Activated T-helper 17 cell treated with anti-CD3 and anti-CD28 coated beads, Interleukin-2, amount 50 U/mL, for 72 hours (primary cell): ENCODE measurements around the gene ADGRG2. TPM values are rescaled to one million over a fixed set of nuclear protein-coding genes. Genes with fewer than 3 reads are reported as not detected.
"Not testable (repeated sequence)": the region's sequence is repeated elsewhere in the genome, so short reads cannot be mapped to it uniquely, and the experiment has no call there.

Experiments
- ATAC-seq: fragments of 150-1000 bp; cut with Tn5 transposase; replicated peaks from 2 replicates; pipeline ENCODE4 v1.10.0; 2021; ENCODE audit warnings: mild to moderate bottlenecking, moderate library complexity
- H3K27ac Mint-ChIP-seq: one replicate; pipeline ENCODE4 v1.8.0; 2022; ENCODE audit warnings: mixed read lengths
- H3K27me3 Mint-ChIP-seq: one replicate; pipeline ENCODE4 v1.8.0; 2022; ENCODE audit warnings: mixed read lengths
- H3K36me3 Mint-ChIP-seq: one replicate; pipeline ENCODE4 v1.8.0; 2022; ENCODE audit warnings: low read depth, mild to moderate bottlenecking, mixed read lengths
- H3K4me1 Mint-ChIP-seq: one replicate; pipeline ENCODE4 v1.8.0; 2022; ENCODE audit warnings: mixed read lengths
- H3K4me3 Mint-ChIP-seq: one replicate; pipeline ENCODE4 v1.8.0; 2022; ENCODE audit warnings: mild to moderate bottlenecking, mixed read lengths
- H3K9me3 Mint-ChIP-seq: one replicate; pipeline ENCODE4 v1.8.0; 2022; ENCODE audit warnings: mixed read lengths
- total RNA-seq, 2 donors: library from RNA; stranded (reverse); gene quantifications; one replicate each; pipeline ENCODE4 v1.2.3, GENCODE V29; 2022

Gene ADGRG2
- total RNA-seq, 2 donors from 2014 or later = not detected

GRCh38 chrX:19003756-19004155 lies 118.5 kb downstream of the ADGRG2 start:
- no peaks in the 10 kb centered on the region for H3K36me3 Mint-ChIP-seq
- no peak overlapping the region for H3K4me3 Mint-ChIP-seq
- no peaks in the 10 kb centered on the region for H3K27me3 Mint-ChIP-seq
- H3K9me3 Mint-ChIP-seq = no peaks in the 10 kb centered on the region
- no peaks in the 10 kb centered on the region for H3K4me1 Mint-ChIP-seq
- no peak for ATAC-seq
- H3K27ac Mint-ChIP-seq = no peak overlapping the region

GRCh38 chrX:18998653-18999052 lies 123.6 kb downstream of the ADGRG2 start:
- Mint-ChIP-seq H3K27me3 (no peaks in the 10 kb centered on the region), H3K27ac (no peak overlapping the region), H3K4me3 (no peak overlapping the region), H3K36me3 (no peaks in the 10 kb centered on the region), H3K4me1 (no peaks in the 10 kb centered on the region), H3K9me3 (no peaks in the 10 kb centered on the region)
- ATAC-seq = no peak

- Mint-ChIP-seq H3K4me3 (no peak overlapping the region), H3K27me3 (no peaks in the 10 kb centered on the region), H3K4me1 (no peaks in the 10 kb centered on the region), H3K36me3 (no peaks in the 10 kb centered on the region), H3K27ac (no peak overlapping the region), H3K9me3 (no peaks in the 10 kb centered on the region)
- ATAC-seq = no peak
These were observed 124.4 kb downstream of the ADGRG2 start for GRCh38 chrX:18997916-18998315.

GRCh38 chrX:18996536-18996935 lies 125.7 kb downstream of the ADGRG2 start:
- Mint-ChIP-seq H3K9me3 (no peaks in the 10 kb centered on the region), H3K27me3 (no peaks in the 10 kb centered on the region), H3K4me3 (no peak overlapping the region), H3K27ac (no peak overlapping the region), H3K4me1 (no peaks in the 10 kb centered on the region), H3K36me3 (no peaks in the 10 kb centered on the region)
- no peak for ATAC-seq

GRCh38 chrX:18995221-18995620 lies 127.0 kb downstream of the ADGRG2 start:
- ATAC-seq = no peak
- Mint-ChIP-seq H3K36me3 (no peaks in the 10 kb centered on the region), H3K27ac (no peak overlapping the region), H3K4me1 (no peaks in the 10 kb centered on the region), H3K27me3 (no peaks in the 10 kb centered on the region), H3K9me3 (no peaks in the 10 kb centered on the region), H3K4me3 (no peak overlapping the region)

- H3K27me3 Mint-ChIP-seq = no peaks in the 10 kb centered on the region
- H3K27ac Mint-ChIP-seq = no peak overlapping the region
- H3K4me3 Mint-ChIP-seq = no peak overlapping the region
- H3K4me1 Mint-ChIP-seq = no peaks in the 10 kb centered on the region
- no peaks in the 10 kb centered on the region for H3K36me3 Mint-ChIP-seq
- no peaks in the 10 kb centered on the region for H3K9me3 Mint-ChIP-seq
- ATAC-seq = no peak
These were observed 127.6 kb downstream of the ADGRG2 start for GRCh38 chrX:18994713-18995112.

- ATAC-seq = no peak
- Mint-ChIP-seq H3K27me3 (no peaks in the 10 kb centered on the region), H3K36me3 (no peaks in the 10 kb centered on the region), H3K27ac (no peak overlapping the region), H3K4me1 (no peaks in the 10 kb centered on the region), H3K4me3 (no peak overlapping the region), H3K9me3 (no peaks in the 10 kb centered on the region)
These were observed 129.4 kb downstream of the ADGRG2 start for GRCh38 chrX:18992829-18993228.

- peak overlapping the region; percentile 85 for H3K4me3 Mint-ChIP-seq
- peak overlapping the region; percentile 90 for H3K27ac Mint-ChIP-seq
- H3K9me3 Mint-ChIP-seq = no peaks in the 10 kb centered on the region
- ATAC-seq = no peak
- H3K4me1 Mint-ChIP-seq = no peaks in the 10 kb centered on the region
- H3K27me3 Mint-ChIP-seq = no peaks in the 10 kb centered on the region
- no peaks in the 10 kb centered on the region for H3K36me3 Mint-ChIP-seq
These were observed 137.2 kb downstream of the ADGRG2 start for GRCh38 chrX:18985186-18985435.

GRCh38 chrX:18984381-18985185 lies 137.7 kb downstream of the ADGRG2 start:
- Mint-ChIP-seq H3K36me3 (no peaks in the 10 kb centered on the region), H3K4me1 (no peaks in the 10 kb centered on the region)
- ATAC-seq = peak; percentile 90

GRCh38 chrX:18983666-18984380 lies 138.4 kb downstream of the ADGRG2 start, which contains the start of gene PHKA2:
TSS of gene PHKA2 (minus strand) at chrX:18984114. CDS start at chrX:18983932, 182 bp downstream.
- Mint-ChIP-seq H3K36me3 (no peaks in the 10 kb centered on the region), H3K9me3 (no peaks in the 10 kb centered on the region), H3K27me3 (no peaks in the 10 kb centered on the region), H3K4me1 (no peaks in the 10 kb centered on the region), H3K27ac (peak within 1 kb of the TSS; percentile 90), H3K4me3 (peak within 1 kb of the TSS; percentile 85)
- ATAC-seq = peak; percentile 44

More at GRCh38 chrX:18984381-18985185, 137.7 kb downstream of the ADGRG2 start:
- H3K9me3 Mint-ChIP-seq = no peaks in the 10 kb centered on the region
- H3K27me3 Mint-ChIP-seq = no peaks in the 10 kb centered on the region
- peak overlapping the region; percentile 85 for H3K4me3 Mint-ChIP-seq
- peak overlapping the region; percentile 90 for H3K27ac Mint-ChIP-seq

- H3K27ac Mint-ChIP-seq = no peak overlapping the region
- H3K27me3 Mint-ChIP-seq = no peaks in the 10 kb centered on the region
- H3K4me1 Mint-ChIP-seq = no peaks in the 10 kb centered on the region
- no peak for ATAC-seq
- H3K4me3 Mint-ChIP-seq = no peak overlapping the region
- H3K36me3 Mint-ChIP-seq = no peaks in the 10 kb centered on the region
- no peaks in the 10 kb centered on the region for H3K9me3 Mint-ChIP-seq
These were observed 141.0 kb downstream of the ADGRG2 start for GRCh38 chrX:18981124-18981807.

- not testable (repeated sequence) for H3K36me3 Mint-ChIP-seq, ATAC-seq, H3K27me3 Mint-ChIP-seq, H3K9me3 Mint-ChIP-seq, H3K4me1 Mint-ChIP-seq, H3K27ac Mint-ChIP-seq, H3K4me3 Mint-ChIP-seq
These were observed 142.0 kb downstream of the ADGRG2 start for GRCh38 chrX:18980262-18980661.

- Mint-ChIP-seq H3K27me3 (no peaks in the 10 kb centered on the region), H3K4me1 (peaks cover 18% of the 10 kb centered on the region), H3K36me3 (no peaks in the 10 kb centered on the region), H3K4me3 (no peak overlapping the region), H3K9me3 (no peaks in the 10 kb centered on the region), H3K27ac (no peak overlapping the region)
- ATAC-seq = no peak
These were observed 147.3 kb downstream of the ADGRG2 start for GRCh38 chrX:18974993-18975392.

GRCh38 chrX:18973527-18974192 lies 148.6 kb downstream of the ADGRG2 start:
- no peak for ATAC-seq
- Mint-ChIP-seq H3K4me3 (no peak overlapping the region), H3K4me1 (peaks cover 18% of the 10 kb centered on the region), H3K9me3 (no peaks in the 10 kb centered on the region), H3K36me3 (no peaks in the 10 kb centered on the region), H3K27me3 (no peaks in the 10 kb centered on the region), H3K27ac (no peak overlapping the region)
